Left lung (tissue), 10 donors: ENCODE results near the gene BORCS6. TPM values are rescaled to one million over a fixed set of nuclear protein-coding genes. Genes with fewer than 3 reads are reported as not detected.

Source experiments
- ATAC-seq: fragments of 200-7000 bp; cut with Tn5 transposase; one replicate; pipeline ENCODE4 v1.9.1; 2020; ENCODE audit warnings: moderate library complexity
- DNase-seq, 4 donors: peaks; one replicate each; pipeline ENCODE4 v3.0.0-alpha.2; 2013 to 2020
- H3K27ac ChIP-seq, 2 donors: fragments of 200-600 bp; sonication (generic) in 1 of 2; one replicate each; pipeline versions ENCODE4 v1.5.0 to v1.8.0; 2020 to 2021
- H3K27me3 ChIP-seq, 2 donors: fragments of 200-600 bp; sonication (generic) in 1 of 2; one replicate each; pipeline versions ENCODE4 v1.5.0 to v1.8.0; 2020 to 2021
- H3K36me3 ChIP-seq, 2 donors: fragments of 200-600 bp; sonication (generic) in 1 of 2; one replicate each; pipeline versions ENCODE4 v1.5.0 to v1.8.0; 2020 to 2021
- H3K4me1 ChIP-seq, 2 donors: fragments of 200-600 bp; one replicate each; pipeline ENCODE4 v1.8.0; 2021
- H3K4me3 ChIP-seq, 2 donors: fragments of 200-600 bp; sonication (generic) in 1 of 2; one replicate each; pipeline versions ENCODE4 v1.5.0 to v1.8.0; 2020 to 2021; ENCODE audit warnings: mild to moderate bottlenecking in 1 of 2
- H3K9me3 ChIP-seq, 2 donors: fragments of 200-600 bp; sonication (generic) in 1 of 2; one replicate each; pipeline versions ENCODE4 v1.5.0 to v1.8.0; 2020 to 2021
- CTCF ChIP-seq, 2 donors: fragments of 200-600 bp; sonication (generic) in 1 of 2; IDR thresholded peaks; one replicate each; pipeline versions ENCODE4 v1.5.0 to v1.8.0; 2021; ENCODE audit warnings: antibody characterized with exemption in 2 of 2
- intact Hi-C, 2 donors: fragments of 100-400 bp; cut with DNase I; formaldehyde crosslinking; loops; one replicate each; pipeline versions ENCODE4 v1.11.2 to v1.14.2; 2022
- polyA plus RNA-seq, 6 donors: library from polyadenylated mRNA; unstranded; fragments of 120-200 nt; gene quantifications; one replicate each; pipeline ENCODE4 v1.2.1, GENCODE V29; 2013; ENCODE audit not compliant: insufficient read length in 6 of 6
- total RNA-seq, 2 donors: library from RNA; stranded (reverse); fragmentation: NEBNext Ultra II Directional; extraction: Animal tissue kit (Norgen Biotek cat#: 25700); gene quantifications; one replicate each; pipeline ENCODE4 v1.2.1, GENCODE V29; 2021
- donor health status: DM: no; HTN: yes; CAD: no.
- donor health status: DM: no; HTN: no; CAD: no.

Gene BORCS6
- total and polyA plus RNA-seq, 8 donors = 2.4 to 10.6 (median 3.3) TPM

- H3K27ac ChIP-seq = no peak overlapping the region
These were observed 45.4 kb downstream of the BORCS6 start for GRCh38 chr17:8144401-8145231.

GRCh38 chr17:8143581-8144400 lies 46.2 kb downstream of the BORCS6 start:
- ATAC-seq = no peak
- peak in 2 of 4 donors; percentile 6 to 67 for DNase-seq
- intact Hi-C loops = no loop called here
- no peak overlapping the region for H3K27ac ChIP-seq
- H3K4me1 ChIP-seq = peaks cover 0 to 28% of the 10 kb centered on the region in 2 donors
- no peak overlapping the region for H3K4me3 ChIP-seq
- no peaks in the 10 kb centered on the region for H3K27me3 ChIP-seq
- no peaks in the 10 kb centered on the region for H3K9me3 ChIP-seq
- TF ChIP-seq CTCF (IDR thresholded peaks at IDR 0.05) = no peak
- peaks cover 14 to 96% of the 10 kb centered on the region in 2 donors for H3K36me3 ChIP-seq

More at GRCh38 chr17:8144401-8145231, 45.4 kb downstream of the BORCS6 start:
- Histone ChIP-seq H3K4me1 (peaks cover 0 to 21% of the 10 kb centered on the region in 2 donors), H3K27me3 (no peaks in the 10 kb centered on the region), H3K9me3 (no peaks in the 10 kb centered on the region), H3K4me3 (no peak overlapping the region), H3K36me3 (peaks cover 14 to 100% of the 10 kb centered on the region in 2 donors)
- ATAC-seq = no peak
- intact Hi-C loops = no loop called here
- DNase-seq = peak in 2 of 4 donors; percentile 4 to 64
- no peak for TF ChIP-seq CTCF (IDR thresholded peaks at IDR 0.05)

- Histone ChIP-seq H3K27ac (no peak overlapping the region), H3K36me3 (peaks cover 14 to 89% of the 10 kb centered on the region in 2 donors)
These were observed 46.9 kb downstream of the BORCS6 start for GRCh38 chr17:8142887-8143580.

GRCh38 chr17:8142158-8142886 lies 47.7 kb downstream of the BORCS6 start:
- DNase-seq (peak in 2 of 4 donors; percentile 10 to 61), ATAC-seq (no peak)
- TF ChIP-seq CTCF (IDR thresholded peaks at IDR 0.05) = no peak
- Histone ChIP-seq H3K9me3 (no peaks in the 10 kb centered on the region), H3K4me1 (peaks cover 6 to 29% of the 10 kb centered on the region in 2 donors), H3K27me3 (no peaks in the 10 kb centered on the region), H3K36me3 (peaks cover 14 to 82% of the 10 kb centered on the region in 2 donors), H3K27ac (no peak overlapping the region), H3K4me3 (no peak overlapping the region)
- intact Hi-C loops = no loop called here

More at GRCh38 chr17:8142887-8143580, 46.9 kb downstream of the BORCS6 start:
- intact Hi-C loops = no loop called here
- Histone ChIP-seq H3K4me1 (peaks cover 4 to 32% of the 10 kb centered on the region in 2 donors), H3K9me3 (no peaks in the 10 kb centered on the region), H3K27me3 (no peaks in the 10 kb centered on the region), H3K4me3 (no peak overlapping the region)
- TF ChIP-seq CTCF (IDR thresholded peaks at IDR 0.05) = no peak
- ATAC-seq = no peak
- peak in 2 of 4 donors; percentile 6 to 51 for DNase-seq
